ENCODE data around the gene RSRC1.
"Not testable (repeated sequence)": the region's sequence is repeated elsewhere in the genome, so short reads cannot be mapped to it uniquely, and the experiment has no call there.

The RSRC1 gene

GRCh38 chr3:158528076-158528674, 418.3 kb downstream of the RSRC1 start:
- DNase-seq (ENCODE audit: low read depth): no peak

GRCh38 chr3:158531334-158531733, 421.4 kb downstream of the RSRC1 start:
- DNase-seq (ENCODE audit: low read depth): no peak

- DNase-seq (ENCODE audit: low read depth): no peak
These were observed 422.3 kb downstream of the RSRC1 start for GRCh38 chr3:158532099-158532734.

- no peak for DNase-seq (ENCODE audit: low read depth)
These were observed 426.0 kb downstream of the RSRC1 start for GRCh38 chr3:158535918-158536317.

GRCh38 chr3:158539414-158540014, 429.6 kb downstream of the RSRC1 start:
- peak; percentile 36 for DNase-seq (ENCODE audit: low read depth)

- DNase-seq (ENCODE audit: low read depth): no peak
These were observed 430.2 kb downstream of the RSRC1 start for GRCh38 chr3:158540066-158540465.

- DNase-seq (ENCODE audit: low read depth): no peak
These were observed 438.8 kb downstream of the RSRC1 start for GRCh38 chr3:158548691-158549090.

GRCh38 chr3:158549938-158550337, 440.0 kb downstream of the RSRC1 start:
- not testable (repeated sequence) for DNase-seq (ENCODE audit: low read depth)

GRCh38 chr3:158552124-158552523, 442.2 kb downstream of the RSRC1 start:
- no peak for DNase-seq (ENCODE audit: low read depth)

- DNase-seq (ENCODE audit: low read depth): no peak
These were observed 449.6 kb downstream of the RSRC1 start for GRCh38 chr3:158559504-158559903.

- no peak for DNase-seq (ENCODE audit: low read depth)
These were observed 451.1 kb downstream of the RSRC1 start for GRCh38 chr3:158560979-158561378.

GRCh38 chr3:158562674-158563073, 452.8 kb downstream of the RSRC1 start:
- DNase-seq (ENCODE audit: low read depth): no peak

- no peak for DNase-seq (ENCODE audit: low read depth)
These were observed 453.2 kb downstream of the RSRC1 start for GRCh38 chr3:158563076-158563475.

- DNase-seq (ENCODE audit: low read depth): no peak
These were observed 455.2 kb downstream of the RSRC1 start for GRCh38 chr3:158565076-158565475.

- no peak for DNase-seq (ENCODE audit: low read depth)
These were observed 458.9 kb downstream of the RSRC1 start for GRCh38 chr3:158568784-158569183.

- DNase-seq (ENCODE audit: low read depth): no peak
These were observed 459.9 kb downstream of the RSRC1 start for GRCh38 chr3:158569794-158570193.

- DNase-seq (ENCODE audit: low read depth): peak; percentile 79
These were observed 461.3 kb downstream of the RSRC1 start, which contains the start of gene MLF1 for GRCh38 chr3:158570999-158571702. Gene MLF1, plus strand, starts transcription at chr3:158571194. Its CDS starts 107 bp downstream, at chr3:158571301.

- DNase-seq (ENCODE audit: low read depth): no peak
These were observed 462.3 kb downstream of the RSRC1 start for GRCh38 chr3:158571969-158572765.

- no peak for DNase-seq (ENCODE audit: low read depth)
These were observed 462.8 kb downstream of the RSRC1 start for GRCh38 chr3:158572766-158573060.

- no peak for DNase-seq (ENCODE audit: low read depth)
These were observed 463.8 kb downstream of the RSRC1 start for GRCh38 chr3:158573714-158574113.

GRCh38 chr3:158574646-158575045, 464.8 kb downstream of the RSRC1 start:
- no peak for DNase-seq (ENCODE audit: low read depth)

- no peak for DNase-seq (ENCODE audit: low read depth)
These were observed 480.3 kb downstream of the RSRC1 start for GRCh38 chr3:158590223-158590622.
